Uterus (tissue), 2 donors: Measurements from ENCODE around the gene RAB3C.

Source experiments
- POLR2A ChIP-seq, 2 donors: fragments of 450-650 bp; IDR thresholded peaks; one replicate each; pipeline ENCODE4 v1.6.1; 2016; ENCODE audit warnings: antibody characterized with exemption in 2 of 2, mild to moderate bottlenecking in 1 of 2, moderate library complexity in 1 of 2
- TF ChIP-seq, protein P1 (sequence below), 4 experiments: fragments of 200-600 bp in 2 of 4; fragments of 450-650 bp in 2 of 4; sonication (generic) in 2 of 4; IDR thresholded peaks; one replicate each; pipeline ENCODE4 v1.5.1; 2016 to 2019; ENCODE audit warnings: antibody characterized with exemption in 4 of 4, mild to moderate bottlenecking in 2 of 4, moderate library complexity in 1 of 4

DNA sequence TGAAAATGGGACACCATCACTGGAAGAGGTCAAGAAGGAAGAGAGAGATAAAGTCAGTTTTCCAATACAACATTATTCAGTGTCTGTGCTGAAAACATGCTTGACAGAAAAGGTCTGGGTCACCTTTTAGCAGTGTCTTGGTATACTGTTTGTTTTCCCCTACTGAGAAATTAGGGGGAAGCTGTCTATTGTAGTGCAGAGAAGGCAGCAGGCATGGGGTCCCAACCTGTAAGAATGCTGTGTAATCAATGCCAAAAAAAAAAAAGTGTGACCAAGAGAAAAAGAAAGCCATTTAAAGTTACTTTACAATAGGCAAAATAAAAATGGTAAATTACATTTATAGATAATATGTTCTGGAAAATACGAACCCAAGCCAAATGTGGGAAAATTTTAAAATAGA is 139.3 kb downstream of the RAB3C start:
- TF ChIP-seq, protein P1, sequence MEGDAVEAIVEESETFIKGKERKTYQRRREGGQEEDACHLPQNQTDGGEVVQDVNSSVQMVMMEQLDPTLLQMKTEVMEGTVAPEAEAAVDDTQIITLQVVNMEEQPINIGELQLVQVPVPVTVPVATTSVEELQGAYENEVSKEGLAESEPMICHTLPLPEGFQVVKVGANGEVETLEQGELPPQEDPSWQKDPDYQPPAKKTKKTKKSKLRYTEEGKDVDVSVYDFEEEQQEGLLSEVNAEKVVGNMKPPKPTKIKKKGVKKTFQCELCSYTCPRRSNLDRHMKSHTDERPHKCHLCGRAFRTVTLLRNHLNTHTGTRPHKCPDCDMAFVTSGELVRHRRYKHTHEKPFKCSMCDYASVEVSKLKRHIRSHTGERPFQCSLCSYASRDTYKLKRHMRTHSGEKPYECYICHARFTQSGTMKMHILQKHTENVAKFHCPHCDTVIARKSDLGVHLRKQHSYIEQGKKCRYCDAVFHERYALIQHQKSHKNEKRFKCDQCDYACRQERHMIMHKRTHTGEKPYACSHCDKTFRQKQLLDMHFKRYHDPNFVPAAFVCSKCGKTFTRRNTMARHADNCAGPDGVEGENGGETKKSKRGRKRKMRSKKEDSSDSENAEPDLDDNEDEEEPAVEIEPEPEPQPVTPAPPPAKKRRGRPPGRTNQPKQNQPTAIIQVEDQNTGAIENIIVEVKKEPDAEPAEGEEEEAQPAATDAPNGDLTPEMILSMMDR (IDR thresholded peaks at IDR 0.05): no peak
- no peak for TF ChIP-seq POLR2A (IDR thresholded peaks at IDR 0.05)
